ENCODE results near the gene KASH5. TPM values are rescaled to one million over a fixed set of nuclear protein-coding genes. Genes with fewer than 3 reads are reported as not detected.

Gene KASH5
- total RNA-seq, 1 experiment from 2014 or later: not detected

DNA sequence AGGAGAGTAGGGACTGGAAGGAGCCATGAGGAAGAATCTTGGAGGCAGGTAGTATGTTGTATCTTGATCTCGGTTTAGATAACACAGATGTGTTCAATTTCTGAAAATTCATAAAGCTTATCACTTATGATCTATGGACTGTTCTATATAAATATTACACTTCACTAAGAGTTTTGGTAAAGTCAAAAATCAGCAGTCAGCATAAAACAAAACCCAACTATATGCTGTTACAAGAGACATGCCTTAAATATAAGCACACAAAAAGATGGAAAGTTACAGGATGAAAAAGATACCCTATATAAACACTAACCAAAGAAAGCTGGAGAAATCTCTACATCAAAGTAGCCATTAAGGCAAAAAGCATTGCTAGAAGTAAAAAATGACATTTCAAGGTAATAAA lies 4.5 kb upstream of the KASH5 start:
- Mint-ChIP-seq H3K4me3 (no peak overlapping the region), H3K9me3 (peaks cover 8 to 15% of the 10 kb centered on the region in 2 experiments), H3K27me3 (ENCODE audit: low read depth) (peaks cover 7% of the 10 kb centered on the region), H3K36me3 (ENCODE audit: insufficient read depth in 1 of 3, low read depth in 3 of 3) (peaks cover 2 to 6% (median 3%) of the 10 kb centered on the region in 3 experiments; a peak in 4 of 7 replicates), H3K4me1 (peaks cover 0 to 9% of the 10 kb centered on the region in 2 experiments; a peak in 2 of 4 replicates), H3K27ac (no peak overlapping the region)
- Histone ChIP-seq H3K79me1 (ENCODE audit: insufficient read depth, low read depth, low read length, poor library complexity, severe bottlenecking) (no peaks in the 10 kb centered on the region), H2BK5ac (ENCODE audit: insufficient read length, low read length) (no peak overlapping the region), H2AFZ (ENCODE audit: low read length) (no peak overlapping the region), H3K79me2 (ENCODE audit: insufficient read depth, low read length) (no peaks in the 10 kb centered on the region), H3K9ac (ENCODE audit: extremely low read depth, insufficient read length, low read length) (no peak overlapping the region), H3T11ph (ENCODE audit: low read length) (no peak overlapping the region), H4K20me1 (ENCODE audit: control insufficient read depth, insufficient read depth, insufficient read length) (no peaks in the 10 kb centered on the region), H3K14ac (ENCODE audit: insufficient read depth, low read length) (no peak overlapping the region), H4K91ac (ENCODE audit: insufficient read length, low read depth, low read length) (no peak overlapping the region), H2BK12ac (ENCODE audit: insufficient read length, low read depth, low read length) (no peak overlapping the region), H2BK120ac (ENCODE audit: low read depth, low read length, poor library complexity, severe bottlenecking) (no peak overlapping the region), H2BK15ac (ENCODE audit: low read depth, low read length) (no peak overlapping the region), H3K23me2 (ENCODE audit: insufficient read length, low read depth, low read length, poor library complexity, severe bottlenecking) (no peaks in the 10 kb centered on the region), H2AK5ac (ENCODE audit: insufficient read length, low read length) (no peak overlapping the region), H3K23ac (ENCODE audit: insufficient read length, low read depth, low read length) (no peak overlapping the region), H3K18ac (ENCODE audit: insufficient read length, low read depth, low read length) (no peak overlapping the region), H2BK20ac (ENCODE audit: low read depth, low read length, poor library complexity, severe bottlenecking) (no peak overlapping the region), H3K9me3 (ENCODE audit: control insufficient read depth, low read depth, low read length) (no peaks in the 10 kb centered on the region), H3K4me1 (ENCODE audit: insufficient read depth, low read length) (no peaks in the 10 kb centered on the region), H3K27me3 (ENCODE audit: insufficient read depth, low read length) (no peaks in the 10 kb centered on the region), H3K4me2 (ENCODE audit: insufficient read depth, insufficient read length, low read length) (no peak overlapping the region), H4K5ac (ENCODE audit: insufficient read length, low read depth, low read length) (no peak overlapping the region), H4K8ac (replicated peaks; ENCODE audit: insufficient read length, low read depth, low read length) (no peak overlapping the region), H3K27ac (ENCODE audit: insufficient read length, low read depth, low read length) (no peak overlapping the region), H3K56ac (ENCODE audit: insufficient read length, low read depth, low read length) (no peak overlapping the region), H3K4ac (ENCODE audit: low read depth, low read length) (no peak overlapping the region)
- DNase-seq: no peak
- whole genome bisulfite sequencing (ENCODE audit: extremely low coverage, insufficient read length, low lambda C conversion rate): no CpG with 5 or more reads among the region's 1 CpG
- TF ChIP-seq, protein P1, sequence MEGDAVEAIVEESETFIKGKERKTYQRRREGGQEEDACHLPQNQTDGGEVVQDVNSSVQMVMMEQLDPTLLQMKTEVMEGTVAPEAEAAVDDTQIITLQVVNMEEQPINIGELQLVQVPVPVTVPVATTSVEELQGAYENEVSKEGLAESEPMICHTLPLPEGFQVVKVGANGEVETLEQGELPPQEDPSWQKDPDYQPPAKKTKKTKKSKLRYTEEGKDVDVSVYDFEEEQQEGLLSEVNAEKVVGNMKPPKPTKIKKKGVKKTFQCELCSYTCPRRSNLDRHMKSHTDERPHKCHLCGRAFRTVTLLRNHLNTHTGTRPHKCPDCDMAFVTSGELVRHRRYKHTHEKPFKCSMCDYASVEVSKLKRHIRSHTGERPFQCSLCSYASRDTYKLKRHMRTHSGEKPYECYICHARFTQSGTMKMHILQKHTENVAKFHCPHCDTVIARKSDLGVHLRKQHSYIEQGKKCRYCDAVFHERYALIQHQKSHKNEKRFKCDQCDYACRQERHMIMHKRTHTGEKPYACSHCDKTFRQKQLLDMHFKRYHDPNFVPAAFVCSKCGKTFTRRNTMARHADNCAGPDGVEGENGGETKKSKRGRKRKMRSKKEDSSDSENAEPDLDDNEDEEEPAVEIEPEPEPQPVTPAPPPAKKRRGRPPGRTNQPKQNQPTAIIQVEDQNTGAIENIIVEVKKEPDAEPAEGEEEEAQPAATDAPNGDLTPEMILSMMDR (conservative IDR thresholded peaks at IDR 0.05): no peak
